UCSD-AML1 (cell line): ENCODE data around the gene HPS1.

Experiments
- DNase-seq: peaks from one replicate; lab custom pipeline; 2025; ENCODE audit not compliant: unreplicated experiment; lab: John Stamatoyannopoulos, UW

The HPS1 gene

DNA sequence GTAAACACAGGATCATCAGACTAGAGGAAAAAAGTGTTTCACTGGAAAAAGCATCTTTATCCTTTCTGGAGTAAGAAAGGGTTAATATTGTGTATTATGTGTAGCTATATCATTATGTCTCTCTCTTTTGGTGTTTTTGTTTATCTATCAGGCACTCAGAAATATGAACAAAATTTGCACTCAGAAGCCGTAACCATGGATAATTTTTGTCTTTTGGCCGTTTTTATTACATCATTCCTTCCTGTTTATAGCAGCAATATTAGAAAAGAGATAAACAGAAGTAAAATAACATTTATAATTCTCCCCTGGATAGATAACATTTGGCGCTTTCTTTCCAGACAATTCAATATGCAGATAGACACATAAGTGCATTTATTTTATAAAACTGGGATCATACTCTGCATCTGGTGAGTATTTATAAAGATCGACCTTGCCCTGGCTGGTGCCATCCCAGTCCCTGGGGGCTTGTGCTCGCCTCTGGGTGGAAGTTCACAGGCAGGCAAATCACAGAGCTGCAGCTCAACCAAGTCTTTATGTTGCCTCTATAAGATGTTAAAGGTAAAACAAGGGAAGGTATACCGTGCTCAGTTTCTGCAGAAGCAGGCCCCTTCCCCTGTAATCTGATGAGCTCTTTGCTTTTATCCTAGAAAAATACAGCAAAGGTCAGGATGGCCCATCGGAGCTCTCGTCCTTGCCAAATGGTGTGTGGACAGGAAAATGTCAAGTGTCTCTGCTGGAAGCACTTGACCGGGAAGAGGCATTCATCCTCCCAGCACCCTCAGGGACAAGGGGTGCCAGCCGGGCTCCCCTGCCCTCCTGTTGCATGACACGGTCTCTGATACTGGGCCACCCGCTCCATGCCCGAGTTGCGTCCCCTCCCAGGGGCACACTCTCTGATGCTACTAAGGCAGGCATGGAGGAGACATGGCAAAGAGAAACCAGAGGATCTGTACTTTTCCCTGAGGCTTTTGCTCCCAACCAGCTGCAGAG lies 75.6 kb downstream of the HPS1 start:
- no peak for DNase-seq

DNA sequence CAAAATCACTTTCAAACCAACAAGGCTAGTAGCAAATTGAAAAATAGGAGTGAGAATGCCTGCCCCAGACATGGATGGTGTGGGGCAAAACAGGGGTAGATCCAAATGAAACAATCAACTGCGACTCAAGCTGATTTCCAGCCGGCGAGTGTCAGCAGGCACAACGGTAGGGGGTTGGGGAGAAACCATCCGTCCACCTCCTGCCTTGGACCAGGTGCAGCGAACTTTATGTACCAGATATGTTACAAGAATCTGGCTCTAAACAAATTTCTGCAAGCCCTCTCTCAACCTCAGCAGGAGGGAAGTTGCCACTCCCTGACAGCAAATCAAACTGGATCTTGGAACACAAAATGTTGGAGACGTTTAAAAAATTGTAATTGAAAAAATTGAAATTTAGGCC lies 76.9 kb downstream of the HPS1 start:
- no peak for DNase-seq

DNA sequence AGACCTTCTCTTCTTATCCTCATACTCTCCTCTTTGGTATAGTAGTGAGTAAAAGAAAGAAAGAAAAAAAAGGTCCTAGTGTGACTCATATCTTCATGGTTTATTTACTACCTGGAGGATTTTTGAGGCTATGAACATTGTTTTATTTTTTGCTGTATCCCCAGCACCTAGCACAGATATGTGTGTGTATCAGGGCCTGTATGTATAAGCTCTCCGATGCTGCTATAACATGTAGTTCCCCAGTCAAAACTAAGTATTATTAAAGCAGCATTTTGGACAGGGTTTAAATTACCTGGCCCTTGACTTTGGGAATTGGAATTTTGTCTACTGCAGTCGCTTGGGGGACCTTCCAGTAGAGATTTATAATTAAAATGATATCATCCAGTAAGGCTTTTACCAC lies 78.1 kb downstream of the HPS1 start:
- DNase-seq: no peak

DNA sequence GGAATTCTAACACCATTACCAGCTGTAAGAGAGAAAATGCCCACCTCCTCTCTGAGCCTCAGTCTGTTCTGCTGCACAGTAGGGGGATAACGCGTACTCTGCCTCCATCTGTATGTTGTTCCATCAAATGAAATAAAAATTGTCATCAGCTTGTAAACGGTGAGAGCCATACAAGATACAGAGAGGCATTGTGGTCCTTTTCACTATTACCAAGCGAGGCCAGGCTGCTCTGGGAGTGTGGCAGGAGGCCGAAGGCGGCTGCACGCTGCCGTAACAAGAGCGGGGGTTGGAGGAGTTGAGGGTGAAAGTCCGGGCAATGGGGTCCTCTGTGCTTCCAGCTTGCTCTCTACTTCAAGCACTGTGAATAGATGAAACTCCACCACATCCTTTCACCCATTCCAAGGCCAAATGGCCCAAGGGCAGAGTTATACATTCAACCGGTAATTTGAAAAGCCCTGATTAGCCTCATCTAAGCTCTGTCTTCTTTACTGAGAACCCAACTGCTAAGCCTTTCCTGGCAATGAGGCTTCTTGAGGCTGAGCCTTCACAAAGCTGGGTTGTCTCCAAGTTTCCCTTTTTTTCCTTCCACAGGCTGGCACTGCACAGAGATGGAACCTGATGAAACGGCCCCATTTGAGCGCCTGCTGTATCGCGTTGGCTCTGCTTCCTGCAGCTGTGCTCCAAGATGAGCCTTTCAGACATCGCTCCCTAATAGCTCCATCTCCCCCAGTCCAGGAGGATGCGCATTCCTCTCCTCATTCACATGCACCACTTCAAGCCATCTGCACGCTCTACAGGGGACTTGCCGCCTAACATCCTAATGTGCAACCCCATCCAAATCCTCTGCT lies 78.9 kb downstream of the HPS1 start:
- no peak for DNase-seq
